Measurements from ENCODE around the gene FITM2.

DNA sequence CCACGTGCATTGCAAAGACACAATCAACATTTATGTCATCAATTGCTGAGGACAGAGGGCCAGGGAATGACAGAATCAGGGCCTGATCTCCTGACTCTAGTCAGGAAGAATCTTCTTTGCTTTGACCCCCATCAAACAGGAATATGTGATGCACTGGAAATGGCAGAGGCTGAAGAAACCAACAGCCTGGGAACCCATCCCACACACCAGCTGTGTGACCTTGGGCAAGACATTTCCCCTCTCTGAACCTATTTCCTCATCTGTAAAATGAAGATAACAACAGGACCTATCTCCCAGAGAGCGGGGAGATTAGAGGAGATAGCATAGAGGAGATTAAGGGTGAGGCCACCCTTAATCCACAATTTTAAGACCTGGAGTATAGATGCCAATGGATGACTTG is 46.0 kb upstream of the FITM2 start:
- TF ChIP-seq, protein P1, sequence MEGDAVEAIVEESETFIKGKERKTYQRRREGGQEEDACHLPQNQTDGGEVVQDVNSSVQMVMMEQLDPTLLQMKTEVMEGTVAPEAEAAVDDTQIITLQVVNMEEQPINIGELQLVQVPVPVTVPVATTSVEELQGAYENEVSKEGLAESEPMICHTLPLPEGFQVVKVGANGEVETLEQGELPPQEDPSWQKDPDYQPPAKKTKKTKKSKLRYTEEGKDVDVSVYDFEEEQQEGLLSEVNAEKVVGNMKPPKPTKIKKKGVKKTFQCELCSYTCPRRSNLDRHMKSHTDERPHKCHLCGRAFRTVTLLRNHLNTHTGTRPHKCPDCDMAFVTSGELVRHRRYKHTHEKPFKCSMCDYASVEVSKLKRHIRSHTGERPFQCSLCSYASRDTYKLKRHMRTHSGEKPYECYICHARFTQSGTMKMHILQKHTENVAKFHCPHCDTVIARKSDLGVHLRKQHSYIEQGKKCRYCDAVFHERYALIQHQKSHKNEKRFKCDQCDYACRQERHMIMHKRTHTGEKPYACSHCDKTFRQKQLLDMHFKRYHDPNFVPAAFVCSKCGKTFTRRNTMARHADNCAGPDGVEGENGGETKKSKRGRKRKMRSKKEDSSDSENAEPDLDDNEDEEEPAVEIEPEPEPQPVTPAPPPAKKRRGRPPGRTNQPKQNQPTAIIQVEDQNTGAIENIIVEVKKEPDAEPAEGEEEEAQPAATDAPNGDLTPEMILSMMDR (IDR thresholded peaks at IDR 0.05), result no peak
- no peak for TF ChIP-seq POLR2A (IDR thresholded peaks at IDR 0.05)
